ENCODE measurements around the gene FBXW5.

GRCh38 chr9:136907011-136907914 is 37.3 kb downstream of the FBXW5 start:
- TF ChIP-seq POLR2A (IDR thresholded peaks at IDR 0.05), result no peak
- TF ChIP-seq POLR2AphosphoS5 (IDR thresholded peaks at IDR 0.05), result no peak
- TF ChIP-seq CTCF (IDR thresholded peaks at IDR 0.05), result no peak

Data from prostate gland (tissue), 2 donors.